Upper lobe of right lung (tissue), 1 donor: ENCODE results near the gene TSPEAR. TPM values are rescaled to one million over a fixed set of nuclear protein-coding genes. Genes with fewer than 3 reads are reported as not detected.
"Not testable (repeated sequence)": the region's sequence is repeated elsewhere in the genome, so short reads cannot be mapped to it uniquely, and the experiment has no call there.

Experiments
- ATAC-seq: fragments of 200-7000 bp; cut with Tn5 transposase; one replicate; pipeline ENCODE4 v1.9.1; 2020; ENCODE audit warnings: mild to moderate bottlenecking, moderate library complexity
- DNase-seq: peaks from one replicate; pipeline ENCODE4 v3.0.0-alpha.2; 2020
- H3K27ac ChIP-seq: fragments of 200-600 bp; one replicate; pipeline ENCODE4 v1.8.0; 2022
- H3K27me3 ChIP-seq: fragments of 200-600 bp; one replicate; pipeline ENCODE4 v1.8.0; 2022; ENCODE audit warnings: mild to moderate bottlenecking
- H3K36me3 ChIP-seq: fragments of 200-600 bp; one replicate; pipeline ENCODE4 v1.8.0; 2022
- H3K4me1 ChIP-seq: fragments of 200-600 bp; one replicate; pipeline ENCODE4 v1.8.0; 2022
- H3K4me3 ChIP-seq: fragments of 200-600 bp; one replicate; pipeline ENCODE4 v1.8.0; 2022; ENCODE audit warnings: mild to moderate bottlenecking
- H3K9me3 ChIP-seq: fragments of 200-600 bp; one replicate; pipeline ENCODE4 v1.8.0; 2022
- CTCF ChIP-seq: fragments of 200-600 bp; IDR thresholded peaks from one replicate; pipeline ENCODE4 v1.8.0; 2022; ENCODE audit warnings: antibody characterized with exemption
- intact Hi-C: fragments of 100-400 bp; cut with DNase I; formaldehyde crosslinking; loops from one replicate; pipeline ENCODE4 v1.11.0; 2022
- total RNA-seq: library from RNA; stranded (reverse); fragmentation: NEBNext Ultra II Directional; extraction: Animal tissue kit (Norgen Biotek cat#: 25700); gene quantifications from one replicate; pipeline ENCODE4 v1.2.1, GENCODE V29; 2021
- donor health status: DM: no; HTN: yes; CAD: no; lungs with severe emphysema.

Gene TSPEAR
- total RNA-seq, 1 donor from 2014 or later = 0.23 TPM

- Histone ChIP-seq H3K27me3 (no peaks in the 10 kb centered on the region), H3K4me1 (no peaks in the 10 kb centered on the region), H3K27ac (no peak overlapping the region), H3K36me3 (no peaks in the 10 kb centered on the region), H3K9me3 (peaks cover 8% of the 10 kb centered on the region), H3K4me3 (no peak overlapping the region)
- intact Hi-C loops = no loop called here
- DNase-seq (peak; percentile 48), ATAC-seq (no peak)
- no peak for TF ChIP-seq CTCF
Observed at GRCh38 chr21:44578371-44579055, 132.9 kb downstream of the TSPEAR start.

- Histone ChIP-seq H3K9me3 (no peaks in the 10 kb centered on the region), H3K4me3 (no peak overlapping the region), H3K27ac (no peak overlapping the region), H3K36me3 (no peaks in the 10 kb centered on the region), H3K4me1 (no peaks in the 10 kb centered on the region), H3K27me3 (no peaks in the 10 kb centered on the region)
- intact Hi-C loops = no loop called here
- ATAC-seq (no peak), DNase-seq (no peak)
- TF ChIP-seq CTCF = no peak
Observed at GRCh38 chr21:44576025-44576420, 135.3 kb downstream of the TSPEAR start.

- H3K9me3 ChIP-seq = no peaks in the 10 kb centered on the region
- ATAC-seq (no peak), DNase-seq (no peak)
- H3K4me1 ChIP-seq = no peaks in the 10 kb centered on the region
- H3K27me3 ChIP-seq = no peaks in the 10 kb centered on the region
- intact Hi-C loops = no loop called here
- no peak for TF ChIP-seq CTCF
- no peak overlapping the region for H3K4me3 ChIP-seq
- H3K36me3 ChIP-seq = no peaks in the 10 kb centered on the region
- H3K27ac ChIP-seq = no peak overlapping the region
Observed at GRCh38 chr21:44575307-44576024, 135.9 kb downstream of the TSPEAR start.

- H3K4me1 ChIP-seq = no peaks in the 10 kb centered on the region
- H3K36me3 ChIP-seq = no peaks in the 10 kb centered on the region
- no peaks in the 10 kb centered on the region for H3K9me3 ChIP-seq
- no peak overlapping the region for H3K4me3 ChIP-seq
- intact Hi-C loops = no loop called here
- ATAC-seq (no peak), DNase-seq (peak; percentile 47)
- TF ChIP-seq CTCF = no peak
- H3K27me3 ChIP-seq = no peaks in the 10 kb centered on the region
- no peak overlapping the region for H3K27ac ChIP-seq
Observed at GRCh38 chr21:44574457-44575306, 136.7 kb downstream of the TSPEAR start.

GRCh38 chr21:44573630-44574456, 137.5 kb downstream of the TSPEAR start, which contains the start of gene KRTAP10-4:
Gene KRTAP10-4 (plus strand): TSS chr21:44573729. CDS start chr21:44573759, 30 bp downstream.
- H3K9me3 ChIP-seq, H3K36me3 ChIP-seq, H3K4me1 ChIP-seq, H3K4me3 ChIP-seq, H3K27me3 ChIP-seq, ATAC-seq, H3K27ac ChIP-seq, intact Hi-C loops: not testable (repeated sequence)
- DNase-seq = peak; percentile 45
